HepG2 (cell line): ENCODE results near the gene RRAS. TPM values are rescaled to one million over a fixed set of nuclear protein-coding genes. Genes with fewer than 3 reads are reported as not detected.
A peak's percentile ranks its signal among the peaks of the same experiment; 100 is the strongest.

ENCODE experiments used
- ATAD3A ChIP-seq: sonication (generic); formaldehyde crosslinking; IDR thresholded peaks from 2 replicates; pipeline ENCODE4 v1.4.0; 2020; ENCODE audit warnings: missing genetic modification reagents
- ATM ChIP-seq: fragments of 450-650 bp; IDR thresholded peaks from 2 replicates; pipeline ENCODE4 v1.7.1; 2017; ENCODE audit warnings: mild to moderate bottlenecking, borderline replicate concordance
- CEBPB ChIP-seq: IDR thresholded peaks from 2 replicates; pipeline ENCODE4 v1.6.1; 2011; ENCODE audit warnings: low read depth, low read length, improper control_type of control experiment, borderline replicate concordance
- HNRNPLL ChIP-seq: fragments of 200-400 bp; formaldehyde crosslinking; IDR thresholded peaks from 2 replicates; pipeline ENCODE4 v1.6.1; 2017; ENCODE audit warnings: mild to moderate bottlenecking, low read depth, low read length; ENCODE audit not compliant: poor library complexity, severe bottlenecking
- KDM4B ChIP-seq: sonication (generic); formaldehyde crosslinking; IDR thresholded peaks from 2 replicates; pipeline ENCODE4 v1.4.0; 2020; ENCODE audit warnings: missing genetic modification reagents
- KLF12 ChIP-seq: sonication (generic); formaldehyde crosslinking; IDR thresholded peaks from 2 replicates; pipeline ENCODE4 v1.4.0; 2020; ENCODE audit warnings: missing genetic modification reagents, borderline replicate concordance
- NFAT5 ChIP-seq: sonication (generic); formaldehyde crosslinking; IDR thresholded peaks from 2 replicates; pipeline ENCODE4 v1.4.0; 2020; ENCODE audit warnings: missing genetic modification reagents
- PAF1 ChIP-seq: IDR thresholded peaks from 2 replicates; pipeline ENCODE4 v1.6.1; 2016; ENCODE audit warnings: missing genetic modification reagents, missing compliant biosample characterization
- SOX5 ChIP-seq: IDR thresholded peaks from 2 replicates; pipeline ENCODE4 v1.6.1; 2016; ENCODE audit warnings: borderline replicate concordance
- SP140L ChIP-seq: sonication (generic); formaldehyde crosslinking; IDR thresholded peaks from 2 replicates; pipeline ENCODE4 v1.4.0; 2020; ENCODE audit warnings: missing genetic modification reagents, borderline replicate concordance
- ZBTB1 ChIP-seq: sonication (generic); formaldehyde crosslinking; IDR thresholded peaks from 2 replicates; pipeline ENCODE4 v1.4.0; 2020; ENCODE audit warnings: missing genetic modification reagents, borderline replicate concordance
- ZNF124 ChIP-seq: sonication (generic); formaldehyde crosslinking; IDR thresholded peaks from 2 replicates; pipeline ENCODE4 v1.4.0; 2020; ENCODE audit warnings: missing genetic modification reagents
- ZNF33A ChIP-seq: sonication (generic); formaldehyde crosslinking; IDR thresholded peaks from 2 replicates; pipeline ENCODE4 v1.5.1; 2020; ENCODE audit warnings: missing genetic modification reagents, mild to moderate bottlenecking, moderate library complexity, borderline replicate concordance
- ZNF496 ChIP-seq: sonication (generic); formaldehyde crosslinking; IDR thresholded peaks from 2 replicates; pipeline ENCODE4 v1.8.1; 2023; ENCODE audit warnings: mild to moderate bottlenecking, moderate library complexity, missing genetic modification reagents; ENCODE audit not compliant: insufficient replicate concordance
- ZNF780A ChIP-seq: sonication (generic); formaldehyde crosslinking; IDR thresholded peaks from 2 replicates; pipeline ENCODE4 v1.8.0; 2022; ENCODE audit warnings: mild to moderate bottlenecking, missing genetic modification reagents, moderate library complexity
- polyA plus RNA-seq, 8 experiments: library from polyadenylated mRNA; depleted of rRNA in 3 of 8; stranded (reverse) in 7 of 8; unstranded in 1 of 8; fragments of >200 nt; fragmentation: Illumina TruSeq in 4 of 8; extraction: Trizol in 4 of 8; gene quantifications; 2 replicates each; pipeline versions ENCODE4 v1.2.1 to v1.2.3, GENCODE V29; 2011 to 2016; ENCODE audit warnings: low read depth in 4 of 8, missing spikeins in 1 of 8, mixed read lengths in 1 of 8; ENCODE audit not compliant: insufficient read depth in 1 of 8
- total RNA-seq, 5 experiments: library from RNA; depleted of rRNA; stranded (reverse); fragments of >200 nt; fragmentation: Illumina TruSeq; extraction: Trizol; gene quantifications; 2 replicates each; pipeline ENCODE4 v1.2.3, GENCODE V29; 2016; ENCODE audit warnings: low read depth in 1 of 5
- TF ChIP-seq, protein P1 (sequence below): sonication (generic); formaldehyde crosslinking; IDR thresholded peaks from 2 replicates; pipeline ENCODE4 v1.5.0; 2020; ENCODE audit warnings: mild to moderate bottlenecking, missing genetic modification reagents, borderline replicate concordance

The RRAS gene
- total and polyA plus RNA-seq, 2 of the 13 experiments (the other 11 are each of a cell fraction or from before 2014, with no cell fraction given) = 1.5 to 12.0 TPM

- TF ChIP-seq, protein P1, sequence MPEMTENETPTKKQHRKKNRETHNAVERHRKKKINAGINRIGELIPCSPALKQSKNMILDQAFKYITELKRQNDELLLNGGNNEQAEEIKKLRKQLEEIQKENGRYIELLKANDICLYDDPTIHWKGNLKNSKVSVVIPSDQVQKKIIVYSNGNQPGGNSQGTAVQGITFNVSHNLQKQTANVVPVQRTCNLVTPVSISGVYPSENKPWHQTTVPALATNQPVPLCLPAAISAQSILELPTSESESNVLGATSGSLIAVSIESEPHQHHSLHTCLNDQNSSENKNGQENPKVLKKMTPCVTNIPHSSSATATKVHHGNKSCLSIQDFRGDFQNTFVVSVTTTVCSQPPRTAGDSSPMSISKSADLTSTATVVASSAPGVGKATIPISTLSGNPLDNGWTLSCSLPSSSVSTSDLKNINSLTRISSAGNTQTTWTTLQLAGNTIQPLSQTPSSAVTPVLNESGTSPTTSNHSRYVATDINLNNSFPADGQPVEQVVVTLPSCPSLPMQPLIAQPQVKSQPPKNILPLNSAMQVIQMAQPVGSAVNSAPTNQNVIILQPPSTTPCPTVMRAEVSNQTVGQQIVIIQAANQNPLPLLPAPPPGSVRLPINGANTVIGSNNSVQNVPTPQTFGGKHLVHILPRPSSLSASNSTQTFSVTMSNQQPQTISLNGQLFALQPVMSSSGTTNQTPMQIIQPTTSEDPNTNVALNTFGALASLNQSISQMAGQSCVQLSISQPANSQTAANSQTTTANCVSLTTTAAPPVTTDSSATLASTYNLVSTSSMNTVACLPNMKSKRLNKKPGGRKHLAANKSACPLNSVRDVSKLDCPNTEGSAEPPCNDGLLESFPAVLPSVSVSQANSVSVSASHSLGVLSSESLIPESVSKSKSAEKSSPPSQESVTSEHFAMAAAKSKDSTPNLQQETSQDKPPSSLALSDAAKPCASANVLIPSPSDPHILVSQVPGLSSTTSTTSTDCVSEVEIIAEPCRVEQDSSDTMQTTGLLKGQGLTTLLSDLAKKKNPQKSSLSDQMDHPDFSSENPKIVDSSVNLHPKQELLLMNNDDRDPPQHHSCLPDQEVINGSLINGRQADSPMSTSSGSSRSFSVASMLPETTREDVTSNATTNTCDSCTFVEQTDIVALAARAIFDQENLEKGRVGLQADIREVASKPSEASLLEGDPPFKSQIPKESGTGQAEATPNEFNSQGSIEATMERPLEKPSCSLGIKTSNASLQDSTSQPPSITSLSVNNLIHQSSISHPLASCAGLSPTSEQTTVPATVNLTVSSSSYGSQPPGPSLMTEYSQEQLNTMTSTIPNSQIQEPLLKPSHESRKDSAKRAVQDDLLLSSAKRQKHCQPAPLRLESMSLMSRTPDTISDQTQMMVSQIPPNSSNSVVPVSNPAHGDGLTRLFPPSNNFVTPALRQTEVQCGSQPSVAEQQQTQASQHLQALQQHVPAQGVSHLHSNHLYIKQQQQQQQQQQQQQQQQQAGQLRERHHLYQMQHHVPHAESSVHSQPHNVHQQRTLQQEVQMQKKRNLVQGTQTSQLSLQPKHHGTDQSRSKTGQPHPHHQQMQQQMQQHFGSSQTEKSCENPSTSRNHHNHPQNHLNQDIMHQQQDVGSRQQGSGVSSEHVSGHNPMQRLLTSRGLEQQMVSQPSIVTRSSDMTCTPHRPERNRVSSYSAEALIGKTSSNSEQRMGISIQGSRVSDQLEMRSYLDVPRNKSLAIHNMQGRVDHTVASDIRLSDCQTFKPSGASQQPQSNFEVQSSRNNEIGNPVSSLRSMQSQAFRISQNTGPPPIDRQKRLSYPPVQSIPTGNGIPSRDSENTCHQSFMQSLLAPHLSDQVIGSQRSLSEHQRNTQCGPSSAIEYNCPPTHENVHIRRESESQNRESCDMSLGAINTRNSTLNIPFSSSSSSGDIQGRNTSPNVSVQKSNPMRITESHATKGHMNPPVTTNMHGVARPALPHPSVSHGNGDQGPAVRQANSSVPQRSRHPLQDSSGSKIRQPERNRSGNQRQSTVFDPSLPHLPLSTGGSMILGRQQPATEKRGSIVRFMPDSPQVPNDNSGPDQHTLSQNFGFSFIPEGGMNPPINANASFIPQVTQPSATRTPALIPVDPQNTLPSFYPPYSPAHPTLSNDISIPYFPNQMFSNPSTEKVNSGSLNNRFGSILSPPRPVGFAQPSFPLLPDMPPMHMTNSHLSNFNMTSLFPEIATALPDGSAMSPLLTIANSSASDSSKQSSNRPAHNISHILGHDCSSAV (CRISPR knock-in tag) = no peak
- TF ChIP-seq SP140L (CRISPR knock-in tag) (no peak), KLF12 (CRISPR knock-in tag) (no peak), ATM (no peak), CEBPB (no peak), ZBTB1 (no peak), ATAD3A (CRISPR knock-in tag) (no peak), SOX5 (CRISPR knock-in tag) (0 out of 2 replicates have a peak, but pooled peaks have one; percentile 54), HNRNPLL (peak; percentile 37), ZNF496 (CRISPR knock-in tag) (no peak), ZNF780A (CRISPR knock-in tag) (0 out of 2 replicates have a peak, but pooled peaks have one; percentile 60), ZNF33A (CRISPR knock-in tag) (no peak), KDM4B (CRISPR knock-in tag) (peak; percentile 42; the same call in 1 of the 2 replicates), PAF1 (CRISPR knock-in tag) (no peak), ZNF124 (CRISPR knock-in tag) (0 out of 2 replicates have a peak, but pooled peaks have one; percentile 45), NFAT5 (CRISPR knock-in tag) (no peak)
These were observed 32.4 kb upstream of the RRAS start (continued) for GRCh38 chr19:49672131-49672919.
